Mesenchymal stem cell (in vitro differentiated cells and primary cell): Measurements from ENCODE around the gene VWA8.

Experiments
- DNase-seq: peaks from one replicate; pipeline ENCODE4 v3.0.0-alpha.2; 2013
- H2AFZ ChIP-seq: one replicate; pipeline ENCODE4 v1.6.1; 2013; ENCODE audit warnings: low read depth, mild to moderate bottlenecking, control low read depth, inconsistent platforms, low read length, moderate library complexity
- H2AK5ac ChIP-seq: 2 replicates; pipeline ENCODE4 v1.6.1; 2013; ENCODE audit warnings: low read length, moderate library complexity, mild to moderate bottlenecking, inconsistent platforms; ENCODE audit not compliant: severe bottlenecking
- H2BK120ac ChIP-seq: one replicate; pipeline ENCODE4 v1.6.1; 2013; ENCODE audit warnings: low read depth, mild to moderate bottlenecking, inconsistent platforms, low read length, moderate library complexity
- H2BK12ac ChIP-seq, 2 experiments: one replicate each; pipeline ENCODE4 v1.6.1; 2013; ENCODE audit warnings: inconsistent platforms in 2 of 2, low read length in 2 of 2, mild to moderate bottlenecking in 2 of 2, moderate library complexity in 2 of 2, control low read depth in 1 of 2
- H2BK15ac ChIP-seq: one replicate; pipeline ENCODE4 v1.6.1; 2013; ENCODE audit warnings: mild to moderate bottlenecking, low read depth, inconsistent platforms; ENCODE audit not compliant: poor library complexity, severe bottlenecking
- H2BK5ac ChIP-seq: 2 replicates; pipeline ENCODE4 v1.6.1; 2013; ENCODE audit warnings: low read depth, mild to moderate bottlenecking, low read length, control low read depth, inconsistent platforms; ENCODE audit not compliant: poor library complexity, severe bottlenecking
- H3K14ac ChIP-seq, 2 experiments: one replicate each; pipeline ENCODE4 v1.6.1; 2013; ENCODE audit warnings: inconsistent platforms in 2 of 2, low read length in 2 of 2, control low read depth in 1 of 2, mild to moderate bottlenecking in 1 of 2, moderate library complexity in 1 of 2
- H3K18ac ChIP-seq, 2 experiments: one replicate each; pipeline ENCODE4 v1.6.1; 2013; ENCODE audit warnings: inconsistent platforms in 2 of 2, low read length in 2 of 2, control low read depth in 1 of 2, low read depth in 1 of 2, mild to moderate bottlenecking in 1 of 2
- H3K23ac ChIP-seq, 2 experiments: one replicate each; pipeline ENCODE4 v1.6.1; 2013; ENCODE audit warnings: inconsistent platforms in 2 of 2, low read length in 2 of 2, mild to moderate bottlenecking in 2 of 2, moderate library complexity in 2 of 2, control low read depth in 1 of 2
- H3K27ac ChIP-seq: 2 replicates; pipeline ENCODE4 v1.5.1; 2013; ENCODE audit warnings: mild to moderate bottlenecking, moderate library complexity, low read length, control low read depth, inconsistent platforms; ENCODE audit not compliant: poor library complexity, severe bottlenecking
- H3K27me3 ChIP-seq, 2 experiments: 2 replicates each; pipeline versions ENCODE4 v1.6.1 to v1.7.0; 2013; ENCODE audit warnings: low read length in 2 of 2, mild to moderate bottlenecking in 2 of 2, moderate library complexity in 2 of 2, control low read depth in 1 of 2, inconsistent platforms in 1 of 2; ENCODE audit not compliant: control insufficient read depth in 1 of 2, insufficient read depth in 1 of 2
- H3K36me3 ChIP-seq, 2 experiments: 2 replicates each; pipeline versions ENCODE4 v1.6.1 to v1.7.0; 2013; ENCODE audit warnings: low read length in 2 of 2, control low read depth in 1 of 2, inconsistent platforms in 1 of 2, low read depth in 1 of 2, mild to moderate bottlenecking in 1 of 2; ENCODE audit not compliant: insufficient read depth in 2 of 2, control insufficient read depth in 1 of 2
- H3K4ac ChIP-seq, 2 experiments: one replicate each; pipeline ENCODE4 v1.6.1; 2013; ENCODE audit warnings: inconsistent platforms in 2 of 2, low read length in 2 of 2, mild to moderate bottlenecking in 2 of 2, moderate library complexity in 2 of 2, control low read depth in 1 of 2, low read depth in 1 of 2
- H3K4me1 ChIP-seq: 2 replicates; pipeline ENCODE4 v1.6.1; 2013; ENCODE audit warnings: low read depth, low read length, control low read depth; ENCODE audit not compliant: control insufficient read depth, insufficient read depth
- H3K4me2 ChIP-seq: 2 replicates; pipeline ENCODE4 v1.6.1; 2013; ENCODE audit warnings: low read length, mild to moderate bottlenecking, inconsistent platforms; ENCODE audit not compliant: poor library complexity, severe bottlenecking
- H3K4me3 ChIP-seq, 2 experiments: 2 replicates each; pipeline versions ENCODE4 v1.5.1 to v1.7.0; 2013; ENCODE audit warnings: low read length in 2 of 2, mild to moderate bottlenecking in 2 of 2, control low read depth in 1 of 2, low read depth in 1 of 2; ENCODE audit not compliant: insufficient read depth in 1 of 2
- H3K79me1 ChIP-seq: replicated peaks from 2 replicates; pipeline ENCODE4 v1.6.1; 2013; ENCODE audit warnings: mild to moderate bottlenecking, control low read depth, low read length, inconsistent platforms; ENCODE audit not compliant: poor library complexity, severe bottlenecking
- H3K9ac ChIP-seq: 2 replicates; pipeline ENCODE4 v1.7.0; 2013; ENCODE audit warnings: mild to moderate bottlenecking, low read length, moderate library complexity
- H3K9me3 ChIP-seq: 2 replicates; pipeline ENCODE4 v1.7.0; 2013; ENCODE audit warnings: mild to moderate bottlenecking, low read length; ENCODE audit not compliant: control insufficient read depth
- H4K8ac ChIP-seq: one replicate; pipeline ENCODE4 v1.6.1; 2013; ENCODE audit warnings: inconsistent platforms, mild to moderate bottlenecking, low read length, moderate library complexity
- H4K91ac ChIP-seq: one replicate; pipeline ENCODE4 v1.6.1; 2013; ENCODE audit warnings: mild to moderate bottlenecking, low read length, inconsistent platforms
- WGBS: methylation state at CpG from one replicate; pipeline ENCODE4 v1.1.7; 2013; ENCODE audit warnings: mixed read lengths; 5-methylcytosine and 5-hydroxymethylcytosine counted together

Gene VWA8

GRCh38 chr13:41939398-41939797, 21.5 kb downstream of the VWA8 start:
- Histone ChIP-seq H3K27ac (no peak overlapping the region), H3K36me3 (peaks cover 0 to 3% of the 10 kb centered on the region in 2 experiments), H3K9ac (no peak overlapping the region), H3K4me1 (no peaks in the 10 kb centered on the region), H2AFZ (no peak overlapping the region), H2BK15ac (no peak overlapping the region), H3K4me2 (no peak overlapping the region), H3K79me1 (peaks cover 12% of the 10 kb centered on the region), H3K4me3 (no peak overlapping the region), H3K23ac (no peak overlapping the region), H4K91ac (no peak overlapping the region), H2AK5ac (no peak overlapping the region), H3K27me3 (no peaks in the 10 kb centered on the region), H4K8ac (no peak overlapping the region), H3K14ac (no peak overlapping the region), H2BK5ac (no peak overlapping the region), H3K9me3 (no peaks in the 10 kb centered on the region), H3K18ac (no peak overlapping the region), H3K4ac (no peak overlapping the region), H2BK120ac (no peak overlapping the region), H2BK12ac (no peak overlapping the region)
- DNase-seq, result no peak

DNA sequence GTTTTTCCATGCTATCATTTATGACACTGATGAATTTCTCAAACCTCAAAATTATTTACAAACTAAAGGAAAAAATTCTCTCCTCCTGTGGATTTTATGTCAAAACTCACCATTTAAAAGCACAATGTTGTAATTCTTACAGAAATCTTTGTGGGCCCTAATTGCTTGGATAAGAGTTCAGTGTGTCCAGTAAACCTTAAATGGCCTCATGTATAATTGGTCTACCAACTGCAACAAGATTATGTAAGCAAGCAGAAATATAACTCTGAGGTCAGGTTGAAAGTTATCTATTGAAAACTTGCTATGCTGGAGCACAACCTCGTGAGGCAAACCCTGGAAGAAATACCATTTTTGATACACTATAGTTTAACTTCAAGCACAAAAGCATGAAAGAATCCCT, 22.0 kb downstream of the VWA8 start:
- H3K9ac ChIP-seq, result no peak overlapping the region
- no peak overlapping the region for H3K14ac ChIP-seq
- H3K4me1 ChIP-seq, result no peaks in the 10 kb centered on the region
- no peak overlapping the region for H2BK5ac ChIP-seq
- H3K4me2 ChIP-seq, result no peak overlapping the region
- H2AK5ac ChIP-seq, result no peak overlapping the region
- H3K4ac ChIP-seq, result no peak overlapping the region
- no peak overlapping the region for H2AFZ ChIP-seq
- no peak overlapping the region for H4K91ac ChIP-seq
- H3K18ac ChIP-seq, result no peak overlapping the region
- H3K9me3 ChIP-seq, result no peaks in the 10 kb centered on the region
- no peak overlapping the region for H2BK15ac ChIP-seq
- no peak overlapping the region for H3K27ac ChIP-seq
- no peak overlapping the region for H4K8ac ChIP-seq
- H3K4me3 ChIP-seq, result no peak overlapping the region
- no peak overlapping the region for H2BK12ac ChIP-seq
- no peak for DNase-seq
- peaks cover 10% of the 10 kb centered on the region for H3K79me1 ChIP-seq
- WGBS, result 95% methylated on average over 1 of the region's 1 CpG
- no peaks in the 10 kb centered on the region for H3K27me3 ChIP-seq
- no peak overlapping the region for H3K23ac ChIP-seq
- peaks cover 0 to 3% of the 10 kb centered on the region in 2 experiments for H3K36me3 ChIP-seq
- H2BK120ac ChIP-seq, result no peak overlapping the region

- no peak overlapping the region for H3K4me3 ChIP-seq
- peaks cover 6% of the 10 kb centered on the region for H3K79me1 ChIP-seq
- no peak overlapping the region for H3K9ac ChIP-seq
- no peaks in the 10 kb centered on the region for H3K9me3 ChIP-seq
- no peak overlapping the region for H2AFZ ChIP-seq
- H3K36me3 ChIP-seq, result peaks cover 0 to 3% of the 10 kb centered on the region in 2 experiments
- H3K18ac ChIP-seq, result no peak overlapping the region
- no peaks in the 10 kb centered on the region for H3K4me1 ChIP-seq
- no peak overlapping the region for H2BK15ac ChIP-seq
- no peak overlapping the region for H4K91ac ChIP-seq
- no peak overlapping the region for H2BK120ac ChIP-seq
- DNase-seq, result no peak
- no peak overlapping the region for H3K4ac ChIP-seq
- no peak overlapping the region for H2BK5ac ChIP-seq
- no peak overlapping the region for H2BK12ac ChIP-seq
- no peak overlapping the region for H4K8ac ChIP-seq
- H3K23ac ChIP-seq, result no peak overlapping the region
- no peaks in the 10 kb centered on the region for H3K27me3 ChIP-seq
- no peak overlapping the region for H3K27ac ChIP-seq
- no peak overlapping the region for H2AK5ac ChIP-seq
- 100% methylated on average over 4 of the region's 5 CpGs for WGBS
- no peak overlapping the region for H3K14ac ChIP-seq
- H3K4me2 ChIP-seq, result no peak overlapping the region
Observed at GRCh38 chr13:41937388-41937787, 23.5 kb downstream of the VWA8 start.

- Histone ChIP-seq H2AFZ (no peak overlapping the region), H3K27ac (no peak overlapping the region), H3K27me3 (no peaks in the 10 kb centered on the region), H3K79me1 (peaks cover 3% of the 10 kb centered on the region), H3K4me2 (no peak overlapping the region), H2BK5ac (no peak overlapping the region), H3K4ac (no peak overlapping the region), H3K14ac (no peak overlapping the region), H4K91ac (no peak overlapping the region), H2AK5ac (no peak overlapping the region), H3K36me3 (peaks cover 0 to 3% of the 10 kb centered on the region in 2 experiments), H3K4me1 (no peaks in the 10 kb centered on the region), H2BK120ac (no peak overlapping the region), H4K8ac (no peak overlapping the region), H2BK12ac (no peak overlapping the region), H3K23ac (no peak overlapping the region), H3K9me3 (no peaks in the 10 kb centered on the region), H3K18ac (no peak overlapping the region), H3K4me3 (no peak overlapping the region), H2BK15ac (no peak overlapping the region), H3K9ac (no peak overlapping the region)
- WGBS, result no CpG with 5 or more reads among the region's 1 CpG
- no peak for DNase-seq
Observed at GRCh38 chr13:41935501-41935900, 25.4 kb downstream of the VWA8 start.
